HG03103 (cell line): ENCODE measurements around the gene MAGI2.
A peak's percentile ranks its signal among the peaks of the same experiment; 100 is the strongest.

Experiments used
- ATAC-seq: cut with Tn5 transposase; IDR thresholded peaks from one replicate; pipeline ENCODE4 v1.9.1; 2021; ENCODE audit warnings: low read depth; ENCODE audit not compliant: unreplicated experiment

The MAGI2 gene

DNA sequence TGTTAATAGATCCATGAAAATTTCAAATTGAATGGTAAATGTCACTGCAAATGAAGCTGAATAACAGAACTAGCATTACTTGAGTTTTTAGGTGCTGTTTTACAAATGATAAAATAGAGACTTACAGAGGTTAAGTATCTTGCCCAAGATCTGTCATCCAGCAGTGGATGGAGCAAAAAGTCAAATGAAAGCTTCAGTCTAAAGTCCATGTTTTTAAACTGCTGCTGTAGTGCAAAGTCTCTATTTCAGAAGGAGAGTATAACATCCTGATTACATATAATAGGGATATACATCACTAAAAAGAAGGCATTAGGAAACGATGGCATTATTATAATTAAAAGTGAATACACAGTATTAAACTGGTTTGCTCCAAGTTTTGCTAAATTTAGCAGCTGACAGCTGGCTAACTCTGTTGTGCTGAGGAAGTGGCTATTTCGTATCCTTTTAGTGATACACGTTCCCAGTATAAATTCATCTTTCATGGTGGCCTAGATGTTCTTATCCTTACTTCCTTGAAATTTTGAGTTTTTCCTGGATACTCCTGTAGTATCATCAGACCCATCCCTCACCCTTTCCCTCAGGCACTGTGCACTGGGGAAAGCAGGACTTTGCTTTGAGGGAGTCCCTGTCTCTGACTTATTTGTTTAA lies 603.2 kb downstream of the MAGI2 start:
- ATAC-seq = no peak

DNA sequence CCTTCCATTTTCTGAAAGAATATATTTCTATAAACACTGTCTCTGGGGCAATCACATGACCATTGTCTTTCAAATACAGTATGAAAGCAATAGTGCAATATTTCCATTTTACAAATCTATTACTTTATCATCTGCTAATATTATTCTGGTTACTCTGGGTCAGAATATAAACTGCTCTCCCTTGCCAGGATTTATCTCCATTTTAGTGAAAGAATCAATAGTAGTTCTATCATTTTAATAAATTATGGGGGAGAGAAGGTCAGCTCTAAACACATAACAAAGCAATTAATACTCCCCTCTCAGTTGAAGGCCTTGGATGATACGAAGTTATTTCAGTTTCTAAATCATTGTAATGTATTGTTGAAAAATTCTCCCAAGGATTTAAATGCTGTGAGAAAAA lies 608.3 kb downstream of the MAGI2 start:
- no peak for ATAC-seq

- no peak for ATAC-seq
These were observed 611.4 kb downstream of the MAGI2 start for GRCh38 chr7:78842068-78842467.

DNA sequence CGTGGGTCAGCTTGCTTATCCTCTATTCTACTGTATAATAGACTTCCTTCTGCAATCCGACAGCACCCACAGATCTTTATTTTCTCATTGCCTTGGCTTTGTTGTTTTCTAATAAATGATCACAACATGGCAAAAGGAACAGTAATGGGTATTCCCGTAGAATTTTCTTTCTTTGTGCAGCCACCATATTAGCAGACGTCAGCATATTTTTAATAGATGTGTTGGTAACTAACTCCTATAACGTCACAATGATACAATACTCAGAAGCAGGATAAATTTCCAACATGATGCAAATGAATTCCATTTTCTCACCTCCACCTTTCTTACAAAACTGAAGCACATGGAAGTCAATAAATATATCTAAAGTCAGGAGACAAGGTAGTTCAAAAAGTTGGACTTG lies 617.6 kb downstream of the MAGI2 start:
- no peak for ATAC-seq

DNA sequence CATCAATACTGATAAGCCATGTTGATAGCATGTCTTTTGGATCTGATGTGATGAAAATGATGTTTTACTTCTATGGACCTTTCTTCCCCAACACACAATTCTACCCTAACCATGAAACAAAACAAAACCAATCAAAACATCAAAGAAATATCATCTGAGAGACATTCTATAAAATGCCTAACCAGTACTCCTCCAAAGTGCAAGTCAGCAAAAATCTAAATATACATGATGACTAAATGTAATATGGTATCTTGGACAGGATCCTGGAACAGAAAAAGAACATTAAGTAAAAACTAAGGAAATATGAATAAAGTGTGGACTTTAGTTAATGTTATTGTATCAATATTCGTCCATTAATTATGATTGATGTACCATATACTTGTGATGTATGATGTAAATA lies 625.1 kb downstream of the MAGI2 start:
- no peak for ATAC-seq

DNA sequence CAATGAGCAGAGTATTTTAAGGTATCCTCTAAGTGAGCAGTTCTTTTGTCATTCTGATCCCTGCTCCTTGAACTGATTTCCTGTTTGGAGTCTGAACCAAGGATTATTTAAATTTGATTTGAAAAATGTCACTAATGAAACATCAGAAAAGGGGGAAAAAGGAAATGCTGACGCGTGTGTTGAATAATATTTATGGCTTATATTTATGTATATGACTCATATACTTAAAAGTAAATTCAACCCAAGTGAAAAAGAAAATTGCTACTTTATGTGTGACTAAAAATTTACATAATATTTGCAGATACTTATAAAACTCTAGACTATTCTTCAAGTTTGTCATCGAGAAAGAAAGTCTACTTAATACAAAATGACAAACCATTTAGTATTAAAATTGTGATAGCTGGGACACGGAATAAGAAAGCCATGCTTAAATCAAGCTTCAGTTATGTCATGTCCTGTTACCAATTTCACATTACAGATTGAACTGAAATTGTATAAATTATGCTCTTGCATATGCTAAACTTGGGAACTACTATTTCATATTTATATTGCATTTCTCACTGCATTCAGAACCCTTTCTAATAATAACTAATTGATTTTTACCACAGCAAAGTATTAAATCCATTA lies 649.9 kb downstream of the MAGI2 start:
- ATAC-seq = no peak

- ATAC-seq = no peak
These were observed 659.4 kb downstream of the MAGI2 start for GRCh38 chr7:78794101-78794500.

- ATAC-seq = no peak
These were observed 660.8 kb downstream of the MAGI2 start for GRCh38 chr7:78792624-78793023.

GRCh38 chr7:78792006-78792405 lies 661.5 kb downstream of the MAGI2 start:
- ATAC-seq = no peak

DNA sequence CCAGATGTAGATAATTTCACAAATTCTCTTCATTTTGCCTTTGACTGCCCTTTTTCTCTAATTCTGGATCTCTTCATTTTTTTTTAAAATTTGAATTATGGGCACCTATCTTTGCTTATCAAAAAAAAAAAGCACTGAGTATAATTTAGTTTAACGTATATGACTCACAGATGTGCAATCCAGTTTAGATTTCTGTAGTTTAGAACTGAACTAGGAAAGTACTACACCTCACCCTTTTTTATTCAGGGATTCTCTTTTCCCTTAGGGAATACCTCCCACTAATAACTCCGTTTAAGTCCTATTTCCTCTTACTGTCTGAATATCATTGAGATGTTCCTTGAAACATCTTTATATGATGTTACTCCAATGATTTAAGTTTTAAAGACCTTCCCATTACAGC lies 665.0 kb downstream of the MAGI2 start:
- ATAC-seq = no peak

DNA sequence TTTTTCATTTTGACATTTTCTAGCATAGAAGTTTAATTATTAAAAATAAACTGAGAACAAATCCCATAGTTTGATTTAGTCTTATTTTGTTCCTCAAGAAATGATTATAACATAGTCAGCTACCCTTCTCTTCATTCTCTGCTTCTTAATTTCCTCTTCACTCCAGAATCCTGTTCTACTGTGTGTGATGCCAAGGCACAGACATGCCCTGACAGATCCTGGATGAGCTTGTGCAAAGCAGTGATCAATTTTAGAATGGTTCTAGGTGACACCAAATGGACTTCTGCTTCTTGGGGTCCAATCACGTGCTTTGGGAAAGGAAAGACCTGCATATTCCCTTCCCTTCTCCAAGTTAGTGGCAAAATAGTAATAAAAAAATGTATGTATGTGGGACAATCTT lies 665.6 kb downstream of the MAGI2 start:
- ATAC-seq = no peak

DNA sequence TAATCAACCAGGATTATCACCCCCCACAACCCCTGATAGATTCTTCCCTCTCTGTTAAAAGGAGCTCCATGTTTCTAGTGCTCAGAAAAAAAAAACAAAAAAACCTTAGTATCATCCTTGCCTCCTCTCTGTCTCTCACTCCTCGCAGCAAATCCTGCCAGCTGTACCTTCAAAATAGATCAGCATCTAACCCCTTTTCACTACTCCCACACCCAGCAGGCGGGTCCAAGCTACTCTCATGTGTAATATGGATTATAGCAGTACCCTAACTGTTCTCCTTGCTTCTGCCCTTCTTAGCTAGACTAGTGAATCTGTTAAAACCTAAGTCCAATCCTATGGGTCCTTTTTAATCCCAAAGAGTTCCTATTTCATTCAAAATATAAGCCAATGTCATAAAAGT lies 667.4 kb downstream of the MAGI2 start:
- ATAC-seq = no peak

DNA sequence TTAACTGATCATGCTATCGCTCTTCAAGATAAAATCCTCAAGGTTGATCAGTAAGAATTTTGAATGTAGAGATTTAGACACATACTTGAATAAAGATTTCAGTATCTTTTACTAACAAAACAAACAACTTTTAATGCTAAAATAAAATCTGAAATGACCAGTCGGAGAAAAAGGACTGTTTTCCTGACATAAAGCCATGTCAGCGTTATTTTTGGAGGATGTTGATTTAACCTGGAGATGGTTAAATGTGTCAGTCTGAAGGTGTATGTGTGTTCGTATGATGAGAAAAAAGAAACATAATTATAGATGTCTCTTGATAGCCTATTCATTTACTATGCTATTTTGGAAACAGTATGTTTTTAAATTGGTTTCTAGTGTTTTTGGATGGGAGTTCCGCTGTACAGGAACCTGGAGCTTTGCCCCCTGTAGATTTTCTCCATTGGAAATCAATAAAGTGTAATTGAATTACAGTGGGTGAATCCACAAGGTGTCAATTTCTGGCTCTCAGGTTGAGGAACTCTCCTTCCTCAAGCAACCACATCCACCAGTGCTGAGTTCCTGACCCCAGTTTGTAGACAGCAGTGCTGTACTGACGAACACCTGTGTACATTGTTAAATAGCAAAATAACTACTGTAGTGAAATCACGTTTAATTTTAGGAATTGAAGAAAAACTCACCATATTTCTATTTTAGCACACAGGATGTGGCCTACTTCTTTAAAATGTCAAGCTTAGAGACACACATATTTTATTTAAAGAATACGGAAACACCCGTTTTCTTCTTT lies 670.1 kb downstream of the MAGI2 start:
- no peak for ATAC-seq

DNA sequence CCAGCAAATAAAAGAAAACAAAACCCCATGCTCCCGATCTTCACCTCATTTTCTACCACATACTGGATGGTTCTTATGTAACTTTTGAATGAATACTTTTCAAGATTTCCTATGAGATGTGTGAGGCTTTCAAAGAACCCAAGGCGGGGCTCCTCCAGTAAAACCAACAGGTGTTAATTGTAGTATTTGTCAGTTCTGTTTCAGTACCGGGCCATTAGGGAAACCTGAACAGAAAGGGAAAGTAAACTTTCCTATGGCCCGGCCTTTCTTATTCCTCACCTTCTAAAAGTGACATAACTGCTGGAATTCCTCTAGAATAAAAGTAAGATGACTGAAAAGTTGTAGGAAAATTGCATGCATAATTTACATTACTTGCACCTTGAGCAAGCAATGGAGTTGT lies 672.9 kb downstream of the MAGI2 start:
- ATAC-seq = no peak

DNA sequence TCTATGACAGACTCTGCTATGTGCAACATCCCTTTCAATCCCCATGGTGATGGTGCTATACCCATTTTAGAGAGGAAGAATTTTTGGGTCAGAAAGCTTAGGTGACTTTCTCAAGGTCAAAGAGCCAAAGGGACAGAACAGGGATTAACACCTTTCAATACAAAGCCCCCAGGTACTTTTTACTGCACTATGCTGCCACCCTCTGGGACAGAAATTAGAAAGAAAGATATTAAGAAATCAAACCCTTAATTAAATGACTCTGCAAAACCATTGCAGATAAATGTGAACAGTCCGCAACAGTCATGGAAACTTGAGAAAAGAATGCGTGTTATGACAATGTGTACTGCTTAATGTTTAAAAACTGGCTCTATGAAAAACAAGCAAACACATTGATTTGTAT lies 673.7 kb downstream of the MAGI2 start:
- no peak for ATAC-seq

- no peak for ATAC-seq
These were observed 675.6 kb downstream of the MAGI2 start for GRCh38 chr7:78777829-78778228.

GRCh38 chr7:78770422-78771410 lies 682.8 kb downstream of the MAGI2 start:
- ATAC-seq = peak; percentile 37

DNA sequence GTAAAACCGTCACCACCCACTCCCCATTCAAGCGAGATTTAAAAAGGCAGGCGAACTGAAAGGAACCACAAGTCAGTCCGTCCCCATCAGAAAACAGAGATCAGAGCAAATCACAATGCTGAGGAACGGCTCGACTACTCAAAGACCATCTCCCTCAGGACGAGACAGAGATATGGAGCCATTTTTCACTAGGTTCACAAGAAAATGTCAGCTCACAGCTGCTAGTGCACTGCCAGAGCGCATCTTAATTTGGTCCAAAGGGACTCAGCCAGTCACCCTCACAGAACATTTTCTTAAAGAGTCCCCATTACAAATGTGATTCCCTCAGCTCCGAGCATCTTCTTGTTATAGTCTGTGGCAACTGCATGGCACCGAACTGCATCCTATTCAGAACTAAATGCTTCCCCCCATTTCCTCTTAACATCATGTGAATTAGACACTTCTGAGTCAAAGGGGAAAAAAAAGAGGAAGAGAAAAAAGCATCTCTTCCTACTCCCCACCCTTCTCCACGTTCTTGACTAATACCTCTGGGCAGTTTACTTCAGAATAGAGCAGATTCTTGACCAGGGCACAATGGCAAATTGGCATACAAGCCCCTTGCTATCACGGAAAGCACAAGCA lies 683.9 kb downstream of the MAGI2 start:
- ATAC-seq = peak; percentile 85

DNA sequence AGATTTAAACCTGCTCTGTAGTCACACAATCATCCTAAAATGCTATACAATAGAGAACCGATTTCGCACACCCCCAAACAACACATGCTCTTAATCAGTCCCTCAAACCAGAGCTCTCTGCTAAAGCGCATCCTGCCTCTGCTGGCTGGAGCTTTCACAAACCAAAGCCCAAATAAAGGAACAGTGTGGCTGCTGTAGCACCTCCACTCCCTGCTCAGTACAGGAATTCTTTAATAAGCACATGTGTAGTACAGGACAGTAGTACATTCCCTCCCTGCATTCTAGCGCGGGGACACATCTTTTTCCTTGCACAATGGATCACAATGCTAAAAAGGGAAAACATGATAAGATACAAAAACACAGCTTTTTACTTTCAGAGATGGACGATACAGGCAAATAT lies 684.6 kb downstream of the MAGI2 start:
- no peak for ATAC-seq
